GM23338 (cell line): ENCODE results near the gene STXBP3. TPM values are rescaled to one million over a fixed set of nuclear protein-coding genes. Genes with fewer than 3 reads are reported as not detected.

Experiments used
- ATAC-seq: fragments of 200-7000 bp; cut with Tn5 transposase; 3 replicates; pipeline ENCODE4 v1.9.1; 2020
- DNase-seq: peaks from one replicate; pipeline ENCODE4 v3.0.0-alpha.2; 2015; ENCODE audit warnings: low spot score
- H2AFZ ChIP-seq: fragments of 200-600 bp; sonication (generic); 2 replicates; pipeline ENCODE4 v1.8.0; 2016; ENCODE audit warnings: antibody characterized with exemption, mild to moderate bottlenecking, moderate library complexity
- H3F3A ChIP-seq: fragments of 200-600 bp; sonication (generic); replicated peaks from 2 replicates; pipeline ENCODE4 v1.8.0; 2017; ENCODE audit warnings: antibody characterized with exemption, mixed run types, low read depth
- H3K27ac ChIP-seq: fragments of 200-600 bp; sonication (generic); 2 replicates; pipeline ENCODE4 v1.6.1; 2016; ENCODE audit warnings: low read depth
- H3K27me3 ChIP-seq: fragments of 200-600 bp; sonication (generic); 2 replicates; pipeline ENCODE4 v1.8.0; 2016; ENCODE audit warnings: mild to moderate bottlenecking, mixed run types, moderate library complexity; ENCODE audit not compliant: insufficient read depth
- H3K36me3 ChIP-seq: fragments of 200-600 bp; sonication (generic); 2 replicates; pipeline ENCODE4 v1.8.0; 2016; ENCODE audit warnings: mild to moderate bottlenecking; ENCODE audit not compliant: insufficient read depth
- H3K4me1 ChIP-seq: fragments of 200-600 bp; sonication (generic); 2 replicates; pipeline ENCODE4 v1.8.0; 2016; ENCODE audit warnings: mild to moderate bottlenecking, moderate library complexity; ENCODE audit not compliant: insufficient read depth
- H3K4me2 ChIP-seq: fragments of 200-600 bp; sonication (generic); 2 replicates; pipeline ENCODE4 v1.7.1; 2017; ENCODE audit warnings: mixed run types
- H3K4me3 ChIP-seq: fragments of 200-600 bp; sonication (generic); 2 replicates; pipeline ENCODE4 v1.6.1; 2016; ENCODE audit warnings: mixed run types
- H3K79me2 ChIP-seq: fragments of 200-600 bp; sonication (generic); replicated peaks from 2 replicates; pipeline ENCODE4 v1.8.0; 2017; ENCODE audit warnings: mild to moderate bottlenecking; ENCODE audit not compliant: insufficient read depth
- H3K9me2 ChIP-seq: fragments of 200-600 bp; sonication (generic); 2 replicates; pipeline ENCODE4 v1.8.0; 2017; ENCODE audit not compliant: insufficient read depth
- H4K20me1 ChIP-seq: fragments of 200-600 bp; sonication (generic); replicated peaks from 2 replicates; pipeline ENCODE4 v1.8.0; 2017; ENCODE audit warnings: mild to moderate bottlenecking; ENCODE audit not compliant: insufficient read depth
- H3K27ac Mint-ChIP-seq: 2 replicates; pipeline ENCODE4 v1.8.0; 2020; ENCODE audit warnings: inconsistent platforms, mild to moderate bottlenecking, moderate library complexity, mixed read lengths
- H3K27me3 Mint-ChIP-seq: 3 replicates; pipeline ENCODE4 v1.8.0; 2022; ENCODE audit warnings: low read depth, mild to moderate bottlenecking, moderate library complexity, mixed read lengths, inconsistent platforms; ENCODE audit not compliant: insufficient read depth, poor library complexity
- H3K36me3 Mint-ChIP-seq: 3 replicates; pipeline ENCODE4 v1.8.0; 2021; ENCODE audit warnings: low read depth, mild to moderate bottlenecking, inconsistent platforms, moderate library complexity, mixed read lengths
- H3K4me1 Mint-ChIP-seq: 3 replicates; pipeline ENCODE4 v1.8.0; 2020; ENCODE audit warnings: mild to moderate bottlenecking, inconsistent platforms, mixed read lengths
- H3K4me3 Mint-ChIP-seq: 3 replicates; pipeline ENCODE4 v1.8.0; 2021; ENCODE audit warnings: moderate library complexity, mild to moderate bottlenecking, inconsistent platforms, mixed read lengths
- H3K9me3 Mint-ChIP-seq: 3 replicates; pipeline ENCODE4 v1.8.0; 2020; ENCODE audit warnings: moderate library complexity, mild to moderate bottlenecking, inconsistent platforms, mixed read lengths
- CREB1 ChIP-seq: fragments of 250-450 bp; sonication (Bioruptor Pico); IDR thresholded peaks from 2 replicates; pipeline ENCODE4 v1.5.0; 2020; ENCODE audit warnings: low read depth, mild to moderate bottlenecking, moderate library complexity
- EZH2phosphoT487 ChIP-seq: fragments of 200-600 bp; sonication (generic); IDR thresholded peaks from one replicate; pipeline ENCODE4 v1.8.1; 2018; ENCODE audit warnings: antibody characterized with exemption; ENCODE audit not compliant: unreplicated experiment
- JUNB ChIP-seq: IDR thresholded peaks from one replicate; pipeline ENCODE4 v1.6.1; 2016; ENCODE audit warnings: antibody characterized with exemption; ENCODE audit not compliant: unreplicated experiment
- NANOG ChIP-seq: IDR thresholded peaks from 2 replicates; pipeline ENCODE4 v1.6.1; 2016; ENCODE audit warnings: antibody characterized with exemption, borderline replicate concordance
- POLR2AphosphoS5 ChIP-seq: IDR thresholded peaks from 2 replicates; pipeline ENCODE4 v1.6.1; 2016; ENCODE audit warnings: antibody characterized with exemption, low read depth
- STAT1 ChIP-seq: IDR thresholded peaks from one replicate; pipeline ENCODE4 v1.6.1; 2016; ENCODE audit warnings: antibody characterized with exemption; ENCODE audit not compliant: unreplicated experiment
- ZNF331 ChIP-seq: fragments of 250-450 bp; sonication (Bioruptor Pico); IDR thresholded peaks from 2 replicates; pipeline ENCODE4 v1.5.0; 2020; ENCODE audit warnings: low read depth, mild to moderate bottlenecking, moderate library complexity
- polyA plus RNA-seq: library from polyadenylated mRNA; unstranded; fragments of >200 nt; fragmentation: Nextera tagmentation; extraction: Ambion mirVana; gene quantifications from 2 replicates; pipeline ENCODE4 v1.2.1, GENCODE V29; 2016
- total RNA-seq: library from RNA; depleted of rRNA; stranded (reverse); fragments of >200 nt; shearing (Covaris generic); gene quantifications from 2 replicates; pipeline ENCODE4 v1.2.3, GENCODE V29; 2014
- TF ChIP-seq, protein P1 (sequence below): fragments of 250-450 bp; sonication (Bioruptor Pico); IDR thresholded peaks from 2 replicates; pipeline ENCODE4 v1.5.0; 2020; ENCODE audit warnings: mild to moderate bottlenecking, moderate library complexity
- TF ChIP-seq, protein P2 (sequence below), 2 experiments: fragments of 200-600 bp in 1 of 2; sonication (generic) in 1 of 2; conservative IDR thresholded peaks; 2 replicates each; pipeline versions ENCODE4 v1.5.1 to v1.6.1; 2016 to 2017; ENCODE audit warnings: antibody characterized with exemption in 2 of 2, low read depth in 2 of 2, mild to moderate bottlenecking in 2 of 2, moderate library complexity in 1 of 2
- TF ChIP-seq, protein P3 (sequence below): IDR thresholded peaks from one replicate; pipeline ENCODE4 v1.6.1; 2018; ENCODE audit warnings: antibody characterized with exemption; ENCODE audit not compliant: unreplicated experiment
- TF ChIP-seq, protein P4 (sequence below): IDR thresholded peaks from 2 replicates; pipeline ENCODE4 v1.6.1; 2016; ENCODE audit warnings: antibody characterized with exemption

STXBP3 gene
- total and polyA plus RNA-seq, 2 experiments from 2014 or later, result 28.5 to 37.4 TPM

DNA sequence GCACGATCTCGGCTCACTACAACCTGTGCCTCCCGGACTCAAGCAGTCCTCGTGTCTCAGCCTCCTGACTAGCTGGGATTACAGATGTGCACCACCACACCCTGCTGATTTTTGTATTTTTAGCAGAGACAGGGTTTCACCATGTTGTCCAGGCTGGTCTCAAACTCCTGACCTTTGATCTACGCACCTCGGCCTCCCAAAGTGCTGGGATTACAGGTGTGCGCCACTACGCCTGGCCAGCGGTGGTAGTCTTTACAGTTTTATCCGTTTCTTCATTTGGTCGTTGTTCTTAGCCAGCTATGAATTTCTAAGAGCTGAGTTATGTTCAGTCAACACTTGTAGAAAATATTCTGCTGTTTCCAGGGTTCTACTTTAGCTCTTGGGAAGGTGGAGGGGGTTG is 57.1 kb downstream of the STXBP3 start:
- no peaks in the 10 kb centered on the region for H3K27me3 ChIP-seq

More for the DNA sequence above, 57.1 kb downstream of the STXBP3 start:
- H3K27ac ChIP-seq, result no peak overlapping the region
- Mint-ChIP-seq H3K9me3 (no peaks in the 10 kb centered on the region), H3K36me3 (peaks cover 18% of the 10 kb centered on the region), H3K4me1 (no peaks in the 10 kb centered on the region), H3K27ac (no peak overlapping the region), H3K4me3 (no peak overlapping the region), H3K27me3 (peaks cover 2% of the 10 kb centered on the region)
- H3F3A ChIP-seq, result no peaks in the 10 kb centered on the region
- H3K9me2 ChIP-seq, result no peaks in the 10 kb centered on the region
- H2AFZ ChIP-seq, result no peak overlapping the region
- ATAC-seq, result no peak
- no peak overlapping the region for H3K4me2 ChIP-seq
- no peak overlapping the region for H3K4me3 ChIP-seq
- H3K4me1 ChIP-seq, result no peaks in the 10 kb centered on the region
- no peaks in the 10 kb centered on the region for H4K20me1 ChIP-seq
- no peaks in the 10 kb centered on the region for H3K36me3 ChIP-seq
- TF ChIP-seq, protein P1, sequence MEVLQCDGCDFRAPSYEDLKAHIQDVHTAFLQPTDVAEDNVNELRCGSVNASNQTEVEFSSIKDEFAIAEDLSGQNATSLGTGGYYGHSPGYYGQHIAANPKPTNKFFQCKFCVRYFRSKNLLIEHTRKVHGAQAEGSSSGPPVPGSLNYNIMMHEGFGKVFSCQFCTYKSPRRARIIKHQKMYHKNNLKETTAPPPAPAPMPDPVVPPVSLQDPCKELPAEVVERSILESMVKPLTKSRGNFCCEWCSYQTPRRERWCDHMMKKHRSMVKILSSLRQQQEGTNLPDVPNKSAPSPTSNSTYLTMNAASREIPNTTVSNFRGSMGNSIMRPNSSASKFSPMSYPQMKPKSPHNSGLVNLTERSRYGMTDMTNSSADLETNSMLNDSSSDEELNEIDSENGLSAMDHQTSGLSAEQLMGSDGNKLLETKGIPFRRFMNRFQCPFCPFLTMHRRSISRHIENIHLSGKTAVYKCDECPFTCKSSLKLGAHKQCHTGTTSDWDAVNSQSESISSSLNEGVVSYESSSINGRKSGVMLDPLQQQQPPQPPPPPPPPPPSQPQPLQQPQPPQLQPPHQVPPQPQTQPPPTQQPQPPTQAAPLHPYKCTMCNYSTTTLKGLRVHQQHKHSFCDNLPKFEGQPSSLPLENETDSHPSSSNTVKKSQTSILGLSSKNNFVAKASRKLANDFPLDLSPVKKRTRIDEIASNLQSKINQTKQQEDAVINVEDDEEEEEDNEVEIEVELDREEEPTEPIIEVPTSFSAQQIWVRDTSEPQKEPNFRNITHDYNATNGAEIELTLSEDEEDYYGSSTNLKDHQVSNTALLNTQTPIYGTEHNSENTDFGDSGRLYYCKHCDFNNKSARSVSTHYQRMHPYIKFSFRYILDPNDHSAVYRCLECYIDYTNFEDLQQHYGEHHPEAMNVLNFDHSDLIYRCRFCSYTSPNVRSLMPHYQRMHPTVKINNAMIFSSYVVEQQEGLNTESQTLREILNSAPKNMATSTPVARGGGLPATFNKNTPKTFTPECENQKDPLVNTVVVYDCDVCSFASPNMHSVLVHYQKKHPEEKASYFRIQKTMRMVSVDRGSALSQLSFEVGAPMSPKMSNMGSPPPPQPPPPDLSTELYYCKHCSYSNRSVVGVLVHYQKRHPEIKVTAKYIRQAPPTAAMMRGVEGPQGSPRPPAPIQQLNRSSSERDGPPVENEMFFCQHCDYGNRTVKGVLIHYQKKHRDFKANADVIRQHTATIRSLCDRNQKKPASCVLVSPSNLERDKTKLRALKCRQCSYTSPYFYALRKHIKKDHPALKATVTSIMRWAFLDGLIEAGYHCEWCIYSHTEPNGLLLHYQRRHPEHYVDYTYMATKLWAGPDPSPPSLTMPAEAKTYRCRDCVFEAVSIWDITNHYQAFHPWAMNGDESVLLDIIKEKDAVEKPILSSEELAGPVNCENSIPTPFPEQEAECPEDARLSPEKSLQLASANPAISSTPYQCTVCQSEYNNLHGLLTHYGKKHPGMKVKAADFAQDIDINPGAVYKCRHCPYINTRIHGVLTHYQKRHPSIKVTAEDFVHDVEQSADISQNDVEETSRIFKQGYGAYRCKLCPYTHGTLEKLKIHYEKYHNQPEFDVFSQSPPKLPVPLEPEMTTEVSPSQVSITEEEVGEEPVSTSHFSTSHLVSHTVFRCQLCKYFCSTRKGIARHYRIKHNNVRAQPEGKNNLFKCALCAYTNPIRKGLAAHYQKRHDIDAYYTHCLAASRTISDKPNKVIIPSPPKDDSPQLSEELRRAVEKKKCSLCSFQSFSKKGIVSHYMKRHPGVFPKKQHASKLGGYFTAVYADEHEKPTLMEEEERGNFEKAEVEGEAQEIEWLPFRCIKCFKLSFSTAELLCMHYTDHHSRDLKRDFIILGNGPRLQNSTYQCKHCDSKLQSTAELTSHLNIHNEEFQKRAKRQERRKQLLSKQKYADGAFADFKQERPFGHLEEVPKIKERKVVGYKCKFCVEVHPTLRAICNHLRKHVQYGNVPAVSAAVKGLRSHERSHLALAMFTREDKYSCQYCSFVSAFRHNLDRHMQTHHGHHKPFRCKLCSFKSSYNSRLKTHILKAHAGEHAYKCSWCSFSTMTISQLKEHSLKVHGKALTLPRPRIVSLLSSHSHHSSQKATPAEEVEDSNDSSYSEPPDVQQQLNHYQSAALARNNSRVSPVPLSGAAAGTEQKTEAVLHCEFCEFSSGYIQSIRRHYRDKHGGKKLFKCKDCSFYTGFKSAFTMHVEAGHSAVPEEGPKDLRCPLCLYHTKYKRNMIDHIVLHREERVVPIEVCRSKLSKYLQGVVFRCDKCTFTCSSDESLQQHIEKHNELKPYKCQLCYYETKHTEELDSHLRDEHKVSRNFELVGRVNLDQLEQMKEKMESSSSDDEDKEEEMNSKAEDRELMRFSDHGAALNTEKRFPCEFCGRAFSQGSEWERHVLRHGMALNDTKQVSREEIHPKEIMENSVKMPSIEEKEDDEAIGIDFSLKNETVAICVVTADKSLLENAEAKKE (CRISPR knock-in tag), result no peak
- no peak for TF ChIP-seq ZNF331 (CRISPR knock-in tag)
- TF ChIP-seq POLR2AphosphoS5, result no peak
- no peak for TF ChIP-seq NANOG
- TF ChIP-seq JUNB, result no peak
- no peak for TF ChIP-seq CREB1 (CRISPR knock-in tag)
- TF ChIP-seq EZH2phosphoT487, result no peak
- TF ChIP-seq, protein P2, sequence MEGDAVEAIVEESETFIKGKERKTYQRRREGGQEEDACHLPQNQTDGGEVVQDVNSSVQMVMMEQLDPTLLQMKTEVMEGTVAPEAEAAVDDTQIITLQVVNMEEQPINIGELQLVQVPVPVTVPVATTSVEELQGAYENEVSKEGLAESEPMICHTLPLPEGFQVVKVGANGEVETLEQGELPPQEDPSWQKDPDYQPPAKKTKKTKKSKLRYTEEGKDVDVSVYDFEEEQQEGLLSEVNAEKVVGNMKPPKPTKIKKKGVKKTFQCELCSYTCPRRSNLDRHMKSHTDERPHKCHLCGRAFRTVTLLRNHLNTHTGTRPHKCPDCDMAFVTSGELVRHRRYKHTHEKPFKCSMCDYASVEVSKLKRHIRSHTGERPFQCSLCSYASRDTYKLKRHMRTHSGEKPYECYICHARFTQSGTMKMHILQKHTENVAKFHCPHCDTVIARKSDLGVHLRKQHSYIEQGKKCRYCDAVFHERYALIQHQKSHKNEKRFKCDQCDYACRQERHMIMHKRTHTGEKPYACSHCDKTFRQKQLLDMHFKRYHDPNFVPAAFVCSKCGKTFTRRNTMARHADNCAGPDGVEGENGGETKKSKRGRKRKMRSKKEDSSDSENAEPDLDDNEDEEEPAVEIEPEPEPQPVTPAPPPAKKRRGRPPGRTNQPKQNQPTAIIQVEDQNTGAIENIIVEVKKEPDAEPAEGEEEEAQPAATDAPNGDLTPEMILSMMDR (conservative IDR thresholded peaks at IDR 0.05; ENCODE audit: low read depth in 2 of 2), result no peak
- TF ChIP-seq, protein P3, sequence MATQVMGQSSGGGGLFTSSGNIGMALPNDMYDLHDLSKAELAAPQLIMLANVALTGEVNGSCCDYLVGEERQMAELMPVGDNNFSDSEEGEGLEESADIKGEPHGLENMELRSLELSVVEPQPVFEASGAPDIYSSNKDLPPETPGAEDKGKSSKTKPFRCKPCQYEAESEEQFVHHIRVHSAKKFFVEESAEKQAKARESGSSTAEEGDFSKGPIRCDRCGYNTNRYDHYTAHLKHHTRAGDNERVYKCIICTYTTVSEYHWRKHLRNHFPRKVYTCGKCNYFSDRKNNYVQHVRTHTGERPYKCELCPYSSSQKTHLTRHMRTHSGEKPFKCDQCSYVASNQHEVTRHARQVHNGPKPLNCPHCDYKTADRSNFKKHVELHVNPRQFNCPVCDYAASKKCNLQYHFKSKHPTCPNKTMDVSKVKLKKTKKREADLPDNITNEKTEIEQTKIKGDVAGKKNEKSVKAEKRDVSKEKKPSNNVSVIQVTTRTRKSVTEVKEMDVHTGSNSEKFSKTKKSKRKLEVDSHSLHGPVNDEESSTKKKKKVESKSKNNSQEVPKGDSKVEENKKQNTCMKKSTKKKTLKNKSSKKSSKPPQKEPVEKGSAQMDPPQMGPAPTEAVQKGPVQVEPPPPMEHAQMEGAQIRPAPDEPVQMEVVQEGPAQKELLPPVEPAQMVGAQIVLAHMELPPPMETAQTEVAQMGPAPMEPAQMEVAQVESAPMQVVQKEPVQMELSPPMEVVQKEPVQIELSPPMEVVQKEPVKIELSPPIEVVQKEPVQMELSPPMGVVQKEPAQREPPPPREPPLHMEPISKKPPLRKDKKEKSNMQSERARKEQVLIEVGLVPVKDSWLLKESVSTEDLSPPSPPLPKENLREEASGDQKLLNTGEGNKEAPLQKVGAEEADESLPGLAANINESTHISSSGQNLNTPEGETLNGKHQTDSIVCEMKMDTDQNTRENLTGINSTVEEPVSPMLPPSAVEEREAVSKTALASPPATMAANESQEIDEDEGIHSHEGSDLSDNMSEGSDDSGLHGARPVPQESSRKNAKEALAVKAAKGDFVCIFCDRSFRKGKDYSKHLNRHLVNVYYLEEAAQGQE, result no peak
- no peak for TF ChIP-seq STAT1
- TF ChIP-seq, protein P4, sequence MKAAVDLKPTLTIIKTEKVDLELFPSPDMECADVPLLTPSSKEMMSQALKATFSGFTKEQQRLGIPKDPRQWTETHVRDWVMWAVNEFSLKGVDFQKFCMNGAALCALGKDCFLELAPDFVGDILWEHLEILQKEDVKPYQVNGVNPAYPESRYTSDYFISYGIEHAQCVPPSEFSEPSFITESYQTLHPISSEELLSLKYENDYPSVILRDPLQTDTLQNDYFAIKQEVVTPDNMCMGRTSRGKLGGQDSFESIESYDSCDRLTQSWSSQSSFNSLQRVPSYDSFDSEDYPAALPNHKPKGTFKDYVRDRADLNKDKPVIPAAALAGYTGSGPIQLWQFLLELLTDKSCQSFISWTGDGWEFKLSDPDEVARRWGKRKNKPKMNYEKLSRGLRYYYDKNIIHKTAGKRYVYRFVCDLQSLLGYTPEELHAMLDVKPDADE, result no peak
- DNase-seq, result no peak
- no peaks in the 10 kb centered on the region for H3K79me2 ChIP-seq
